Measurements from ENCODE around the gene F2RL3.

Gene F2RL3

DNA sequence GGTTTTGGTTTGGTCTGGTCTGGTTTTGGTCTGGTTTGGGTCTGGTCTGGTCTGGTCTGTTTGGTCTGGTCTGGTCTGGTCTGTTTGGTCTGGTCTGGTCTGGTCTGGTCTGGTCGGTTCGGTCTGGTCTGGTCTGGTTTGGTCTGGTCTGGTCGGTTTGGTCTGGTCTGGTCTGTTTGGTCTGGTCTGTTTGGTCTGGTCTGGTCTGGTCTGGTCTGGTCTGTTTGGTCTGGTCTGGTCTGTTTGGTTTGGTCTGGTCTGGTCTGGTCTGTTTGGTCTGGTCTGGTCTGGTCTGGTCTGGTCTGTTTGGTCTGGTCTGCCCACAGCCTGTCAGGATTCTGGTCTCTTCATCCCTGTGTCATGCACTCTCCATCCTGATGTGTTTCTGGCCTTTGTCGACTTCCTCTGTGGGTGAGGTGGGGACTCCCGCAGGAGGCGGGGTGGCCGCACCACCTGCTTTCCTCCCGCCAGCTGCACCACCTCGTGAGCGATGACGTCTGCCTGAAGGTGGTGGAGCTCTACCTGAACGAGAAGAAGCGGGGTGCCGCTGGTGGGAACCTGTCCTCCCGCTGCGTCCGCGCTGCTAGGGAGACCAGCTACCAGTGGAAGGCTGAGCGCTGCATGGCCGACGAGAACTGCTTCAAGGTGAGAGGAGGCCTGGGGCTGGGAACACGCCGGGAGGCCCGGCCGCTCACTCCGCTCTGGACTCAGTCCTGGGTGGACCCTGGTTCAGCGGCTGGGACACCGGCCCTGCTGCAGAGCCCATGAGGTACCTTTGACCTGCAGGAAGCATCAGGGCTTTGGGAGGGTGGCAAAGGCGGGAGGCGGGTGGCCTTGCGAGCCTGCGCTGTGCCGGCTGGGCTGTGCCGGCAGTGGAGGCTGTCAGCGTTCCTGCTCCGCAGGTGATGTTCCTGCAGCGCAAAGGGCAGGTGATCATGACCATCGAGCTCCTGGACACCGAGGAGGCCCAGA is 12.9 kb upstream of the F2RL3 start:
- DNase-seq: no peak

DNA sequence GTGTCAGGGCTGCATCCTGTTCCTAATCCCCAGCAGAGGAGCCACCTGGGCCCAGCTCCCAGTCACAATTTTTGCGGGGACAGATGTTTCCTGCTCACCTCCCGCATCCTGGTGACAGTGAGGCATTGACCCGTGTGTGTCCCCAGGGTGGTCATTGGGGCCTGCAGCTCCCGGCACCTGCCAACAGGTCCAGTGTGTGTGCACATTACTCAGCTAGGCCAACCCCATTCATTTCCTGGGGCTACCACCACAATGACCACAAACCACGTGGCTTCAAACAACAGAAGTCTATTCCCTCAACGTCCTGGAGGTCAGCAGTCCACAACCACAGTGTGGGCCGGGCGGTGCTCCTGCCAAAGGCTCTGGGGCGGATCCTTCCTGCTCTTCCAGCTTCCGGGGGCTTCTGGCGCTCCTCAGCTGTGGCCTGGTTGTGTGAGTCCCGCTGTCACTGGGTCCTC is 11.9 kb upstream of the F2RL3 start:
- DNase-seq: no peak

DNA sequence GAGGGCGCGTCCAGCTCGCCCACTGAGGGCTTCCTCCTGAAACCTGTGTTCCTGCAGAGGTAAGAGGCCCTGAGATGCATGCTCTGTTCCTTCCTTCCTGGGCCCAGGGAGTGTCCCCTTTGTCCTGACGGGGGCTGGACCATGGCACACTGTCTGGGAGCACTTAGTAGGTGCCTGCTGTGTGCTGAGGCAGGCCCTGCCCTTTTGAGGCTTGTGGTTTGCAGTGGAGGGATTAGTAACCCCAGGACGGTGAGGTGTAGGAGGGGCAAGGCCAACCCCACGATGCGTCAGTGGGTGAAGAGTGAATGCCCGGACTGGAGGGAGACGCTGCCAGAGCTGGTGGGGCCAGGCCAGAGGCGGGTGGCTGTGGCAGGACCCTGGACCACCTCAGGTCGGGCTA is 11.2 kb upstream of the F2RL3 start:
- no peak for DNase-seq

GRCh38 chr19:16878181-16878965 is 10.4 kb upstream of the F2RL3 start:
- DNase-seq: no peak

DNA sequence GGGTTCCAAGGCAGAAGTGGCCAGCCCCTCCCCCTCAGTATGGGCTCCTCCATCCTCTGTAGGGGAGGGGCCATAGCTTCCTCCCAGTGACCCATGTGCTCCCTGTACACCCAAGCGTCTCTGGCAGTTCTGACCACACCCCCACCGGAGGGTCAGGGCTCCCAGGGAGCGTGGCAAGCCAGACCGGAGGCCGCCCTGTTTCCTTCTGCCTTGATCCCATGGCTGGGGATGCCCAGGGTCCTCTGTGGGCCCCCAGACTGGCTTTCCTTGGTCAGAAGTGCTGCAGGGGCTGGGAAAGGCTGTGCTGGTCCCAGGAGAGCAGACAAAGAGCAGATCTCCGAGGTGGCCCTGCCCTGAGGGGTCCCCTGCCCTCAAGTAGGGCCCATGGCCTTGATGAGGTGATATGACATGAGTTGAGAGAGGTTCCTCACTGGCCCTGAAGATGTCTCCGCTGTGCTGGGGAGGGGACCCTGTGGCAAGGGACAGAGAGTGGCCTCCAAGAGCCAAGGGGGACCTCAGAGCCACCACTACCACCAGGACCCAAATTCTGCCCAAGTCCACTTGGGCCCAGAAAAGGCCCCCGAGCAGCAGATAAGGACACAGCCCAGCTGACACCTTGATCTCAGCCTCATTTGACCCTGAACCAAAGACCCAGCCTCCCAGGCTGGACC is 7.8 kb upstream of the F2RL3 start:
- DNase-seq: no peak

- no peak for DNase-seq
These were observed 6.7 kb upstream of the F2RL3 start for GRCh38 chr19:16882146-16882545.

DNA sequence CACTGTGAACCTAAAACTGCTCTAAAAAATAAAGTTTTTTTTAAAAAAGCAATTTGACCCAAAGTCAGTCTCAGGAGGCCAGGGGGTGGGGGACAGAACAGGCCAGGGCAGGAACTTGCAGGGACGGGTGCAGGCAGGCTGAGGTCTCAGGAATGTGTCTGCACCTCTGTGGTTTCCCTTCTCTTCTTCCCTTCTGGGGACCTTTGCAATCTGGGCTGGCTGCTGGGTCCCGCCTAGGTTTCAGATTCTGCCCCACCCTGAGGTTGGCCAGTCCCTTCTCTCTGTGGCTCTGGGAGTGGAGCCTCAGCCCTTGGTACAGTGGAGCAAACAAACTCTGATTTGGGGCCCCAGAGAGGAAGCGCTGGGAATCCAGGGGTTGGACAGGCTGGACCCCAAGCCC is 5.3 kb upstream of the F2RL3 start:
- DNase-seq: no peak

- DNase-seq: no peak
These were observed 3.6 kb upstream of the F2RL3 start for GRCh38 chr19:16885166-16885565.

DNA sequence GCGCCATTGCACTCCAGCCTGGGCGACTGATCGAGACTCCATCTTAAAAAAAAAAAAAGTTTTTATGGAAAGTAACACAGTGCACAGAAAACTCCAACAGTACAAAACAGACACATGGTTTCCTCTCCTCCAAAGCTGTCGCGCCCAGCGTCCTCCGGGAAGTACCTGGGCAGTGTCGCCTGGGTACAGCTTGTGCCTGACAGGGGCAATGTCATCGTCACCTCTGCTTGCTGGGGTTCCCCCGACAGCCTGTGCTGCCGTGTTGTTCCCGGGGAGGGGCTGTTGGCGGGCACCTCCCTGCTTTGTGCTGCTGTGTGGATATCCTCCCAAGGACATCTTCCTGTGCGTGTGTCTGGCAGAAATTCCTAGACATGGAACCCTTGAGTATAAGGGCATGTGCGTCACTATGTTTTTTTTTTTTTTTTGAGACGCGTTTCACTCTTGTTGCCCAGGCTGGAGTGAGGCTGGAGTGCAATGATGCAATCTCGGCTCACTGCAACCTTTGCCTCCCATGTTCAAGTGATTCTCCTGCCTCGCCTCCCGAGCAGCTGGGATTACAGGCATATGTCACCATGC is 2.4 kb upstream of the F2RL3 start:
- DNase-seq: no peak

GRCh38 chr19:16887353-16888265 is 1.2 kb upstream of the F2RL3 start:
- no peak for DNase-seq

DNA sequence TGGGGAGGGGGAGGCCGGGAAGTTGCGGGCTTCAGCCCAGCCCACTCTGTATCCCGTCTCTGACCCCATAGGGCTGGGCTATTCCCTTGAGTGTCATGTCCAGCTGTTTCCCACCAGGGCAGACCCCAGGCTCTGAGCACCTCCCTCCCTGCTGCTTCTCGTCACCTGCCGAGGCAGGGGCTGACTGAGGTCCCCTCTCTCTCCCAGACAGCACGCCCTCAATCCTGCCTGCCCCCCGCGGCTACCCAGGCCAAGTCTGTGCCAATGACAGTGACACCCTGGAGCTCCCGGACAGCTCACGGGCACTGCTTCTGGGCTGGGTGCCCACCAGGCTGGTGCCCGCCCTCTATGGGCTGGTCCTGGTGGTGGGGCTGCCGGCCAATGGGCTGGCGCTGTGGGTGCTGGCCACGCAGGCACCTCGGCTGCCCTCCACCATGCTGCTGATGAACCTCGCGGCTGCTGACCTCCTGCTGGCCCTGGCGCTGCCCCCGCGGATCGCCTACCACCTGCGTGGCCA is 625 bp downstream of the F2RL3 start:
- DNase-seq: no peak

DNA sequence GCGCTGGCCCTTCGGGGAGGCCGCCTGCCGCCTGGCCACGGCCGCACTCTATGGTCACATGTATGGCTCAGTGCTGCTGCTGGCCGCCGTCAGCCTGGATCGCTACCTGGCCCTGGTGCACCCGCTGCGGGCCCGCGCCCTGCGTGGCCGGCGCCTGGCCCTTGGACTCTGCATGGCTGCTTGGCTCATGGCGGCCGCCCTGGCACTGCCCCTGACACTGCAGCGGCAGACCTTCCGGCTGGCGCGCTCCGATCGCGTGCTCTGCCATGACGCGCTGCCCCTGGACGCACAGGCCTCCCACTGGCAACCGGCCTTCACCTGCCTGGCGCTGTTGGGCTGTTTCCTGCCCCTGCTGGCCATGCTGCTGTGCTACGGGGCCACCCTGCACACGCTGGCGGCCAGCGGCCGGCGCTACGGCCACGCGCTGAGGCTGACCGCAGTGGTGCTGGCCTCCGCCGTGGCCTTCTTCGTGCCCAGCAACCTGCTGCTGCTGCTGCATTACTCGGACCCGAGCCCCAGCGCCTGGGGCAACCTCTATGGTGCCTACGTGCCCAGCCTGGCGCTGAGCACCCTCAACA is 1.2 kb downstream of the F2RL3 start:
- DNase-seq: no peak

DNA sequence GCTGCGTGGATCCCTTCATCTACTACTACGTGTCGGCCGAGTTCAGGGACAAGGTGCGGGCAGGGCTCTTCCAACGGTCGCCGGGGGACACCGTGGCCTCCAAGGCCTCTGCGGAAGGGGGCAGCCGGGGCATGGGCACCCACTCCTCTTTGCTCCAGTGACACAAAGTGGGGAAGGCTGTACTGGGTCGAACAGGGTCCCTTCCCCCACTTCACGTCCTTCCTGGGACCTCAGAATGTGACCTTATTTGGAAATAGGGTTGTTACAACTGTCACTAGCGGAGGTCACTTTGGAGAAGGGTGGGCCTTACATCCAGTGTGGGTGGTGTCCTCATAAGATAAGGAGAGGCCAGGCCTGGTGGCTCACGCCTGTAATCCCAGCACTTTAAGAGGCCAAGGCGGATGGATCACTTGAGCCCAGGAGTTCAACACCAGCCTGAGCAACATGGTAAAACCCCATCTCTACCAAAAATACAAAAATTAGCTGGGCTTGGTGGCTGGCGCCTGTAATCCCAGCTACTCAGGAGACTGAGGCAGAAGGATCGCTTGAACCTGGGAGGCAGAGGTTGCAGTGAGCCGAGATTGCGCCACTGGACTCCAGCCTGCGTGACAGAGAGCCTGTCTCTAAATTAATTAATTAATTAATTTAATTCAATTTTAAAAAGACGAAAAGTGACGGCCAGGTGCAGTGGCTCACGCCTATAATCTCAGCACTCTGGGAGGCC is 1.8 kb downstream of the F2RL3 start:
- no peak for DNase-seq

- DNase-seq: no peak
These were observed 3.0 kb downstream of the F2RL3 start for GRCh38 chr19:16891696-16892382.

DNA sequence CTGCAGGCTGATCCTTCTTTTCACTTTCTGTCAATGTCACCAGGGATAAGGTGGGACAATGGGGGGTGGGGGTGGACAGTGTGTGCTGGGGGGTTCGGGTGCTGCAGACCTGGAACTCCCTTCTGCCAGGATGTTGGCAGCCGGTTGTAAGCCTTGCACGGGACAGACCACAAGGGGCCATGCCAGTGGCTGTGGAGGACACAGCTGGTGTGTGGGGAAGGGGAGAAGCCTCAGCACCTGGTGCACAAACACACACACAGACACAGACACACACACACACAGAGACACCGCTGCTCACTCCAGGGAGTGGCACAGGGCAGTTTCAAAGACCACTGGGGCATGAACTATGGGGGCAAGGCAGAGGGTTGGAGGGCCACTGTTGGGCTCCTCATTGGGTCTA is 3.6 kb downstream of the F2RL3 start:
- no peak for DNase-seq

GRCh38 chr19:16892868-16893685 is 4.3 kb downstream of the F2RL3 start:
- DNase-seq: no peak

DNA sequence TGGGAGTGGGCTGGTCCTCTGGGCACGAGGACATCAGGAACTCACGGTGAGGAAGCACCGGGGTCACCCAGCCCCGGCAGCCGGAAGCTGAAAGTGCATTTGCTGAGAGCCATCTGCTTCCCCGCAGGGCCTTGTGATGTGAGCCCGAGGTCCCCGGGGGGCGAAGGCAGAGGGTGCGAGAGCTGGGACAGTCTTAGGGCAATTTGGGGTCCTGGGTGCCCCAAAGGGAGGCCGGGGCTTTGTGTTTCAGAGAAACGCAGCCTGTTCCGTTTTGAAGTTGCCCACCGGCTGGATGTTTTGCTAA is 4.8 kb downstream of the F2RL3 start:
- no peak for DNase-seq

GRCh38 chr19:16894080-16894479 is 5.3 kb downstream of the F2RL3 start:
- DNase-seq: no peak

DNA sequence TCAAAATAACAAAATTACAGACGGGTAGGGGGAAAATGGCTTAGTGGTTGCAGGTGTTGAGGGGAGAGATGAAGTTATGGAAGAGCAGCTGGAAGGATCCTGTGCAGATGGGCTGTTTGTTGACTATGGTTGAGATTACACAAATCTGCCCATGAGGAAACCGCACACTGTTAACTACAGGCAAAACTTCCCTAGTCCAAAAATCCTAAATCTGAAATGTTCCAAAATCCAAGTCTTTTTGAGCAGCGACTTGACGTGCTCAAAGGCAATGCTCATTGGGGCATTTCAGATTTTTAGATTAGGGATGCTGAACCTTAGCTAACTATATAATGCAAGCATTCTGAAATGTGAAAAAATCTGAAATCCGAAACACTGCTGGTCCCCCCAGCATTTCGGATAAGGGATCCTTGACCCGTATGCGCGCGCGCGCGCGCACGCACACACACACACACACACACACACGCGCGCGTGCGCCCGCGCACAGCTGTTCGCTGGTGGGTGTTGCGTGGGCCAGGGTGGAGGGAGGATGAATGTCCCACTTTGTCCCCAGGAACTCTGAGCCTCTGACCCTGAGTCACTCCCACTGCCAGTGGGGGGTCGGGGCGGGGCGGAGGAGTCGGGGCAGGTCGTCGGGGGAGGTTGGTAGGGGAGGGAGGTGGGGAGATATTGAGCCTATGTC is 6.8 kb downstream of the F2RL3 start:
- DNase-seq: no peak

All from activated T-cell treated with anti-CD3 and anti-CD28 coated beads, Interleukin-2, amount 50 U/mL, for 48 hours (primary cell).